ENCODE data around the gene FBXO27.
A peak's percentile ranks its signal among the peaks of the same experiment; 100 is the strongest.
"Not testable (repeated sequence)": the region's sequence is repeated elsewhere in the genome, so short reads cannot be mapped to it uniquely, and the experiment has no call there.

The FBXO27 gene

DNA sequence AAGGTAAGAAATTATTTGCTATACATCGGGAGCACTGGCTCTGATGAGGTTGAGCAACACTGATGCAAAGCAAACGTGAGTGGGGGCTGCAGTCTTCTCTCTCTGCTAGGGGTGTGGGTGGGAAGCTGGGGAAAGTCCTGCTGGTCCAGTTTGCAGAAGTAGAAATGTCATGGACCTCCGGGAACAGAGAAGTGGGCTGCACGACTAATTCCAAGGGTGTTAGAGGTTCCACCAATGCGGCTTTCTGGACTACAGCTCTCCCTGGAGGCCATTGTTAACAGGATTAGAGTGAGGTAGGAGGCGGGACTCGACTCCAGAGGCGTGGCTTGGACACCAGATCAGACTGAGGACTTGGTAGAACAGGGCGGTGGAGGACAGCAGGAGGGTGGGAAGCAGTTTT lies 5.7 kb upstream of the FBXO27 start:
- peak in 2 of 14 donors; percentile 1 to 61 for DNase-seq

DNA sequence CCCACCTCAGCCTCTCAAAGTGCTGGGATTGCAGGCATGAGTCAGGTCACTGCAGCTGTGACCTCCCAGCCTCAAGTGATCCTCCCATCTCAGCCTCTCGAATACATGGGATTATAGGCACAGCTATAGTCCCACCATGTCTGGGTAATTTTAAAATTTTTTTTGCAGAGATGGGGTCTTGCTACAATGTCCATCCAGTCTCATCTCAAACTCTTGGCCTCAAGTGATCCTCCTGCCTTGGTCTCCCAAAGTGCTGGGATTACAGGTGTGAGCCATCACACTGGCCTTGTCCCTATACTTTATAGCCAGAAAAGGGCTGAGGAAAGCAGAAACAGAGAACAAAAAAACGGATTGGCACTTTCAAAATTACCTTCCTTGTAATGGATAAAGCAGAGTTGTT lies 4.8 kb upstream of the FBXO27 start:
- no peak for DNase-seq

DNA sequence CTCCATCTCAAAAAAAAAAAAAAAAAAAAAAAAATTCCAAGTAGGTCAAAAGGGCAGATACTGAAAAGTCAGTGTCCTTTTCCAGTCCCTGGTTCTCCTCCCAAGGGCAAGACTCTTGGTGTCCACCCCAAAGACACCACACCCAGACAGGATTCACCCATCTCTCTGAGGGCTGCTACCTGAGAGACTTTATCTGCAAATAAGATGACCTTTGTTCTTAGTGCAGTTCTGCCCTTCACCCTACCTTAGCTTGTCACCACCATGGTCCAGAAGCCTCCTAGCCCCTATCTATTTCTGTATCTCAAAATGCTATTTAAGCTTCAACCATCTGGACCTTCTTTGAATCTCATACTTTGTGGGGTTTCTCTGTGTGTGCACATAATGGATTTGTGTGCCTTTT lies 4.2 kb upstream of the FBXO27 start:
- no peak for DNase-seq

DNA sequence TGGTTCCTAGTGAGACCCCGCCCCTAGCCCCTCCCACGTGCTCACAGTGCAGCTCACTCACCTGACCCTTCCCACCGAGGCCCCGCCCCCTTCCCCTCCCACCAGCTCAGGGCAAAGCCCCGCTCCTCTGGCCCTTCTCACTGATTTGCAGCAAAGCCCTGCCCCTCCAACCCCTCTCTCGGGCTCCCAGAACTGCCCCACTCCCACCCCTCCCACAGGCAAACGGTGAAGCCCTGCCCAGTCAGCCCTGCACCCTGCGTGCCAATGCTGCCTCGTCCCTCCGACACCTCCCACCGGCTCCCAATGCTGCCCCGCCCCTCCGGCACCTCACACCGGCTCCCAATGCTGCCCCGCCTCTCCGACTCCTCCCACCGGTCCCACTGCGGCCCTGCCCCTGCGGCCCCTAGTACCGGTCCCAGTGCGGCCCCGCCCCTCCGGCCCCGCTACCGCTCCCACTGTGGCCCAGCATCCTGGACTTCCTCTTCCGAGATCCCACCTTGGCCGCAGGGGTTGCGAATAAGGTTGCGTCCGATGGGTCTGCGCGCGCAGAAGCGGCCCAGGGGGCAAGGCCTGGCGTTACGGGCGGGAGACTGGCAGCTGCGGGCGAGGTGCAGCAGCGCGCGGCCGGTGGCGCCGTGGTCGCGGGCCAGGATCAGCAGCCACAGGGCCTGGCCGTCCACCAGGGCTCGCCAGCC lies 834 bp downstream of the FBXO27 start:
- peak; percentile 18 to 94 (median 66) for DNase-seq

DNA sequence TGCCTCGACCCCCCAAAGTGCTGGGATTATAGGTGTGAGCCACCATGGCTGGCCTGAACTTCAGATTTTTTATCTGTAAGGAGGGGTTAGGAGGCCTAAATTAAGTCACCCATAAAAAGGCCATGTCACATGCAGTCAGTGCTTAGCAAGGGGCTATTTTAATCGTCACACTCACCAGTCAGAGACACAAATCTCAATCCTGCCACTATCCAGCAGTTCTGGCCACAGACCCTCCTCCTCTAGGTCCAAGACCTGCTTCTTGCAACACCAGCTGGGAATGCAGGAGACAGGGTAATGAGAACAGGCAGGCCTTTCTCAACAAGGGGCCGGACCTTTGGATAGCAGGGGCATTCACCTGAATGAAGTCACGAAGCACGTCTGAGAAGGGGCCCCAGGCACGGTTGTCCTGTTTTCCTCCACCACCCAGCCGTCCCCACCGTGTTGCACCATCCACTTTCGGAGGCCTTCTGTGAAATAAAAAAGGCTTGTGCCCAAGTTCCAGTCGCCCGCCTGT lies 1.4 kb downstream of the FBXO27 start:
- DNase-seq, result no peak

DNA sequence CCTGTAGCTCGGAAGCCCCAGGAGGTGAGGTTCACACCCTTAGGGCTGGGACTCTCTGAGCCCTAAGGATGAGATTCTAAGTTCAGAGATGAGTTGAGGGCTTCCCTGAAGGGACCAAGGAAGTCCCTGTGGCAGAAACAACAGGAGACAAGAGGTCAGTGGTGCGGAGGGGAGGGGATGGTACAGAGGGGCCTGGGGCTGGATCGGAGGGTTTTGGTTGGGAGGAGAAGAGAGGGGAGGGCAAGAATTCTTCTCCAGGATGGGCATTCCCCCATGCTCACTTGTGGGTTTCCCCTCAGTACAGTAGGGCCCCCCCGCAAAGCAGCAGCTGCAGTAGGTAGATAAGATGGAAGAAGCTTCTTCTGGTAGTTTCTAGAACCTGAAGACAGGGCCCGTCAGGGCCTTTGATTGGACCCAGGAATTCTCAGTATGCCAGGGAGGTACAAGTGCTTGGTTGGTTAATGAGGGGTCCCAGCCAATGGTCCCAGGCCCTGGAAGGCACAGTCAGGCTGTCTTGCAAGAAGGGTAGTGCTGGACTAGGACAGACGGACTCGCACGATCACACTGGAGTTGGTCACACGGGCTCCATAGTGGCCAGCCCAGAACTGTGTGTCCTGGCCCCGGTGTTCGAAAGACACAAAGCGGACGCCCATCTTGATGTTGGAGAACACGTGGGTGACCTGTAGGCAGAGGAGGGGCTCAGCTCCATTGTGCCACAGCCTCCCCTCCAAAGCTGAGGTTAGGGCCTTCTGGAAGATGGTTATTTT lies 7.3 kb downstream of the FBXO27 start:
- DNase-seq, result no peak

DNA sequence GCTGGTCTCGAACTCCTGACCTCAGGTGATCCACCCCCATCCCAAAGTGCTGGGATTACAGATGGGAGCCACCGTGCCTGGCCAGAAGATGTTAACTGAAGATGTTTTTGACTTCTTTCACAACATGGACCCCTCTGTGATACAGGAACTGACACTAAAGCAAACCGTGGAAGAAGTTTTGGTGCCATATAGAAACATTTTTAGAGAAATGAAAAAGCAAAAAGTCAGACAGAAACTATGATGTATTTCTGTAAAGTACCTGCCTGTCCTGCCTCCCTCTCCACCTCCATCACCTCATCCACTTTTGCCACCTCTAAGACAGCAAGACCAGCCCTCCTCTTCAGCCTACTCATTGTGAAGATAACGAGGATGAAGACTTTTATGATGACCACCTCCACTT lies 11.3 kb downstream of the FBXO27 start:
- DNase-seq, result no peak

DNA sequence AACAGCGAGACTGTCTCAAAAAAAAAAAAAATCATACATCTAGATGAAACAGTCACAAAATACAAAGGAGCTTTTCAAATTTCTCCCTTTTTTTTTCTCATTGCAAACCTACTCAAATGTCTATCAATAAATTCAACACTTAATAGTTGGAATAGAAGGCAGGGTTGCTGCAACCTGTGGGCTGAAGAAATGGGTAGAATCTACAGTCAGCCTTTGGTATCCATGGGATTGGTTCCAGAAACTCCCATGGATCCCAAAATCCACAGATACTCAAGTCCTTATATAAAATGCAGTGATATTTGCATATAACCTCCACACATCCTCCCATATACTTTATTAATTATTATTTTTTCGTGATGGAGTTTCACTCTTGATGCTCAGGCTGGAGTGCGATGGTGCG lies 14.7 kb downstream of the FBXO27 start:
- no peak for DNase-seq

DNA sequence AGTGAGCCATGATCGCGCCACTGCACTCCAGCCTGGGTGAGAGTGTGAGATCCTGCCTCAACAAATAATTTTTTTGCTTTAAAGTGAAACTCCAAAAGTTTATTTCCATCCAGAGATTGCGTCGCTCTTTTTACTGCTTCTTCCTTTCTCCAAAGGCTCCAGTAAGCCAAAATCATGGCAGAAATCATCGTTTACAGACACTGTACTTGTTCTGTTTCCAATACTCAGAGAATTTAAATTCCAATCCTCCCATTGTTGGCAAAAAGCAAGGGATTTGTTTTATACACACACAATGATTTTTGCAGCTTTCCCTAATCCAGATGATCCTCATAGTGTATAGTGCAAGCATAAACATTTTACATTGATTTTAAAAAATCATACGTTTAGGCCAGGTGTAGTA lies 15.3 kb downstream of the FBXO27 start:
- no peak for DNase-seq

DNA sequence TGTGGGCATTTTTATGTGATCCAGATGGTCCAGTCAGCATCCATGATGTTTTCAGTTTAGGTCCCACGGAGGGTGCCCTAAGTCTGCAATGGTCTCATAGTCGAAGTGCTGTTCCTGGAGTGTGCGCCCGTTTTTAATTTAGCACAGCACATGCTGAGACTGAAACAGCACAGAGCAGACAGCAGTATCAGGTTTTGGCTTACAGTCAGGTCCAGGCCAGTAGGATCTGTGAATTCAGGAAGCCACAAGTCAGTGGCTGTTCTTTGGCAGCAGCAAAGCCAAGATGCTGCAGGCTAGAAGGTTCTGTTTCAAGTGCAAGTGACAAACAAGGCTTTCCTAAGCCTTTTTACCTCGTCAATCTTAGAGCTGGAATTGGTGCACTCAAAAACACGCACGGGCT lies 18.3 kb downstream of the FBXO27 start:
- DNase-seq, result peak in 1 of 14 donors; percentile 63

DNA sequence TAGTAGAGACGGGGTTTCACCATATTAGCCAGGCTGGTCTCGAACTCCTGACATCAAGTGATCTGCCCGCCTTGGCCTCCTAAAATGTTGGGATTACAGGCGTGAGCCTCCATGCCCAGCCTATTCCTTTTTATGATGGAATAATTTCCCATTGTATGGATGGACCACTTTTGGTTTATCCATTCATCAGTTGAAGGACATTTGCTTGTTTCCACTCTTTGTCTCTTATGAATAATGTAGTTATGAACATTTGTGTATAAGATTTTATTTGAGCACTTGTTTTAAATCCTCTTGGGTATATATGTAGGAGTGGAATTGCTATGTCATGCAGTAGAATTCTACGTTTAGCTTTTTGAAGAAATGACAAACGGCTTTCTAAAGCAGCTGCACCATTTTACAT lies 23.3 kb downstream of the FBXO27 start:
- no peak for DNase-seq

DNA sequence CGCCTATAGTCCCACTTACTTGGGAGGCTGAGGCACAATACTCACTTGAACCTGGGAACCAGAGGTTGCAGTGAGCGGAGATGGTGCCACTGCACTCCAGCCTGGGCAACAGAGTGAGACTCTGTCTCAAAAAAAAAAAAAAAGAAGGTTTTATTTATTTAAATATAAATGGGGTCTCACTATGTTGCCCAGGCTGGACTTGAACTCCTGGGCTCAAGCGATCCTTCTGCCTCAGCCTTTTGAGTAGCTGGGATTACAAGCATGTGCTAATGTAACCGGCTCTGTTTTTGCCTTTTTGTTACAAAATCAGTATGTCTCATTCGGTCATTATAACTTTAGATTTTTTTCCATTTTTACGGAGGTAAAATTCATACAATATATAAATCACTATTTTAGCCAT lies 24.2 kb downstream of the FBXO27 start:
- no peak for DNase-seq

DNA sequence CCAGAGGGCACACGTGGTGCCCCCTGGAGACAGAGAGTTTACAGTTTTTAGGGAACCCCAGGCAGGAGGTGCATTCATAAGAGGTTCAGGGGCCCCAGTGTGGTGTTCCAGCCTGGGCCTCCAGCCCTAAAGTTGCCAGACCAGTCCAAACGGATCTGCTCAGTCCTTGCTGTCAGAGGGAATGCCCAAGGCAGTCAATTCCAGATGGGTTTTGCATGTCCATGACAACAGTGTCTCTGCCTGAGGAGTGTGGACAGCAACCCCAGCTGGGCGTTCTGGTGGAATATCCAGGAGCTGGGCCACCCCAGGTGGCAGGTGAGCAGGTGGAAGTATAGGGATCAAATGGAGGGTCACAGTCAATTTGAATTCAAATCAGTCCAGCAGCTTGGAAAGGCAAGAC lies 25.3 kb downstream of the FBXO27 start:
- no peak for DNase-seq

DNA sequence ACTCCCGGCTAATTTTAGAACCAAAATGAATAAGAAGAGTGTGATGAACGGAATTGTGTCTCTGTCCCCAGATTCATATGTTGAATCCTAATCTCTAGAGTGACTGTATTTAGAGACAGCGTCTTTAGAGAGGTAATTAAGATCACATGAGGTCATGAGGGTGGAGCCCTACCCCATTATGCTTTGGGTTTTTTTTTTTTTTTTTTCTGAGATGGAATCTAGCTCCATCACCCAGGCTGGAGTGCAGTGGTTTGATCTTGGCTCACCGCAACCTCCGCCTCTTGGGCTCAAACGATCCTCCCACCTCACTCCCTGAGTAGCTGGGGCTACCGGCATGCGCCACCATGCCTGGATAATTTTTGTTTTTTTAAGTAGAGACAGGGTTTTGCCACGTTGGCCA lies 27.9 kb downstream of the FBXO27 start:
- no peak for DNase-seq

DNA sequence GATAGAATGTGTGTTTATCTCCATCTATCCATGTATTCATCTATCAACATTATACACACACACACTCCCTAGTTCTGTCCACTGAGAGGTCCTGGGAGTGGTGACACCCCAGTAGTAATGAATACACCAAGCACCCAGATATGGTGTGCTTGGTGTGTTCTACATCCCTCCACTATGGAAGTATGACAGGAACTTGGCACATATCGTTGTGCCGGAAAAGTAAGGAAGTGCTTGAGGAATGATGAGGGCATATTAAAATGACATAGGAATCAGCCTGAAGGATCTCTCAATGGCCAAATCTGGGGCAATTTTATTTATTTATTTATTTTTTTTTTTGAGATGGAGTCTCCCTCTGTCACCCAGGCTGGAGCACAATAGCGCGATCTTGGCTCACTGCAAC lies 28.6 kb downstream of the FBXO27 start:
- DNase-seq, result no peak

DNA sequence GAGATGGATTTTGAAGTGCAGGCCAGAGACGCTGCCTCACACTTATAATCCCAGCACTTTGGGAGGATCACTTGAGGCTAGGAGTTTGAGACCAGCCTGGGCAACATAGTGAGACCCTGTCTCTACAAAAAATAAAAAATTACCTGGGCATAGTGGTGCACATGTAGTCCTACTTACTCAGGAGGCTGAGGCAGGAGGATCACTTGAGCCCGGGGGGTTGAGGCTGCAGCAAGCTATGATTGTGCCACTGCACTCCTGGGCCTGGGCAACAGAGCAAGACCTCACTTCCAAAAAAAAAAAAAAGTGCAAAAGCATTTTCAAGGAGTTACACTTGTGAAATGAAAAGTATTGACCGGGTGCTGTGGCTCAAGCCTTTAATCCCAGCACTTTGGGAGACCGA lies 29.2 kb downstream of the FBXO27 start:
- no peak for DNase-seq

DNA sequence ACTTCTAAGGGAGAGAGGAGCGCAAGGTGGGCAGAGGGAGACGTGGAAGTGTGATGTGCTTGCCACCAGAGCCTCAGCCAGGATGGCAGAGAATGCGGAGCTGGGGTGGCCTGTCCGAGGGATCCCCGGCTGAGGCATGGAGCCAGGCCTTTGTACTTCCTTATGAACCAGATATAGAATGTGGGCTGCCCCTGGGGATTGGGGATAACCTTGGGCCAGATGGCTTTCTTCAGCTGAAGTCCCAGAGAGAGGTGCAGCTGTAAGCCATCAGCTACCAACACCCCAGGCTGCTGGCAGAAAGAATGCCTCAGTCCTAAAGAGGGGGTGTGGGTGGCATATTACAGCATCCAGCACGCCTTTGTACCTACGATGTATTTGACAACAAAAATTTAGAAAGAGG lies 31.3 kb downstream of the FBXO27 start:
- DNase-seq, result no peak

DNA sequence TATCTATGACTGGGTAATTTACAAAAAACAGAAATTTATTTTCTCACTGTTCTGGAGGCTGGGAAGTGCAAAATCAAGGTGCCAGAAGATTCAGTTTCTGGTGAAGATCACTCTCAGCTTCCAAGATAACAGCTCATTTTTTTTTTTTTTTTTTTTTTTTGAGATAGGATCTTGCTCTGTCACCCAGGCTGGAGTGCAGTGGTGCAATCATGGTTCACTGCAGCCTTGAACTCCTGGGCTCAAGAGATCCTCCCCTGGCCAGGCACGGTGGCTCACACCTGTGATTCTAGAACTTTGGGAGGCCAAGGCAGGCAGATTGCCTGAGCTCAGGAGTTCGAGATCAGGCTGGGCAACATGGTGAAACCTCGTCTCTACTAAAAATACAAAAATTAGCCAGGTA lies 34.8 kb downstream of the FBXO27 start:
- not testable (repeated sequence) for DNase-seq

DNA sequence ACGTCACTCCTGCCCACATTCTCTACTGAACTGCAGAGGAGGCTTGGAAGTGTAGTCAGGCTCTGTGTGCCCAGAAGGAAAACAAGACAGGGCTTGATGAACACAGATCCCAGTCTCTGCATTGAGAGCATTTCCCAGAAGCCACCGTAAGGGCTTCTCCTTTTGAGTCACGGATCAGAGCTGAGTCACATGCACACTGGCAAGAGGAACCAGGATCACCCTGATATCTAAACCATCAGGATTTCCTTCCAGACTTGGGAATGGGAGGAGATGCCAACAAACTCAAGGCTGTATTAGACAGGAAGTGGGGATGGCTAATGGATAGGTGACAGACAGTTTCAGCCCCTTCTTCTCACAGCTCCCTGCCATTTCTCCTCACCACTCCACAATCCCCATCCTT lies 39.1 kb downstream of the FBXO27 start:
- DNase-seq, result no peak

DNA sequence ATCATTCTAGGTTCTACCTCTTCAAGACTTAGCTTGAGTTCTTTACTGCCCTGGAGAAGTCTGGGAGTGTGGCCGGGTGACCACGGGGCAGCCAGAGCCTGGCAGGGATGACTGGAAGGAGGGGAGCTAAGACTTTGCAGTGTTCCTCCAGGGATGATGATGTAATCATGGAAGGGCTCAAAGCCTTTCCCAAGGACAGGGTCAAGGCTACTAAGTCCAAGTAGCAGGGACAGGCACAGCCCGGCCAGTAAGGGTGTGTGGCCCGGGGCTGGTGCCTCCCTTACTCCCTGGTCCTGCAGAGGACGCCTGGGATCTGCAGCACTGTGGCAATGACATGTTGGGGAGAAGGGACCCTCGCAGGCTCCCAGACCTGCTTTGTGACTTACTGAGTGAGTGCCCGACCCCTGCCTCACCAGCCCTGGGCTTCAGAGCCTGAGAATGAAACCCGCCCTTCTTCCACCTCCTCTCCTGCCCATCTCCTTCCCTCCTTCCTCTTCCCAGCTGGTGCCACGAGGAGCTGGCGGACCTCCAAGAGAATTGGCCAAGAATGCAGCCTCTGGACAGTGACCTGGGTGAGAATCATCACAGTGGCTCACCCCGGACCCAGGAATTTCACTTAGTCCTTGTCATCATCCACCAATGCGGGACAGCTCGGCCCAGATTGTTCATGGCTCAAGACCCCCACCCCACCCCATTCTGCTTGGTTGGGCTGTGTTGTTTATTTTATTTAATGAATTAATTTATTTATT lies 41.2 kb downstream of the FBXO27 start:
- DNase-seq, result no peak

DNA sequence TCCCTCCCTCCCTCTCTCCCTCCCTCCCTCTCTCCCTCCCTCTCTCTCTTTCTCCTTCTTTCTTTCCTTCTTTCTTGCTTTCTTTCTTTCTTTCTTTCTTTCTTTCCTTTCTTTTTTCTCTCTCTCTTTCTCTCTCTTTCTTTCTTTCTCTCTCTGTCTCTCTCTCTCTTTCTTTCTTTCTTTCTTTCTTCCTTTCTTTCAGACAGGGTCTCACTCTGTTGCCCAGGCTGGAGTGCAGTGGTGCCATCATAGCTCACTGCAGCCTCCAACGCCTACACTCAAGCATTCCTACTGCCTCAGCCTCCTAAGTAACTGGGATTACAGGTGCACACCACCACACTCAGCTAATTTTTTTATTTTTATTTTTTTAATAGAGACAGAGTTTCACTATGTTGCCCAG lies 42.7 kb downstream of the FBXO27 start:
- DNase-seq, result not testable (repeated sequence)

DNA sequence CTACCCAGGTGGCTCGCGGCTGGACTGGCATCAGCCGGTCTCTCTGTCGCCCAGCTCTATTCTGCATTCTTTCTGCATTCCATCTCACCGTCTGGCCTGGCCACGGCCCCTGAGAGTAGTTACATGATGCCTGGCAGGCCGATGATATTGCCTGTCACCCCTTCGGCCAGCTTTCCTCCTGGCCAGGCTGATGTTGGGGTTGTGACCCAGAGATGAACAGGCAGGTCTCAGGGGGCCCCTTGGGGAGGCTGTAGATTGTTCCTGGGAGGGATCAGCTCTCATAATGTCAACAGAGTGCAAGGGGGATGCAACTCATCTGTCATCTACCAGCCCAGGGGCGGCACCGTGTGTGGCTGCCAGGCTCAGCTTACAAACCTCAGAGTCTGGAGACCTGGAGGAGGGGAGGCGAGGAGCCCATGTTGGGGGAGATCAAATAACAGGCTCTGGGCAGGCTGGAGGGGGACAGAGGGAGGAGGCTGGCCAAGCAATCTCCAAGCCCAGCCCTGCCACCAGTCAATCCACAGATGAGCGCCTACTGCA lies 43.2 kb downstream of the FBXO27 start:
- DNase-seq, result no peak

DNA sequence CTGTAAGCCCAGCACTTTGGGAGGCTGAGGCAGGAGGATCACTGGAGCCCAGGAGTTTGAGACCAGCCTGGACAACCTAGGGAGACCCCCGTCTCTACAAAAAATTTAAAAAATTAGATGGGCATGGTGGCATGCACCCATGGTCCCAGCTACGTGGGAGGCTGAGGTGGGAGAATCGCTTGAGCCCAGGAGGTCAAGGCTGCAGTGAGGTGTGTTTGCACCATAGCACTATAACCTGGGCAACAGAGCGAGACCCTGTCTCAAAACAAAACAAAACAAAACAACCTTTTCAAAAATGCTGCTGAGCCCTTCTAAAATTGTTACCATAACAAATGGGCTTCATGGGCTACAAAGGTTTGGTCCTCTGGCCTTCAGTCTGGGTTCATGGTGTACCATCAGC lies 43.7 kb downstream of the FBXO27 start:
- not testable (repeated sequence) for DNase-seq

Data from C1 segment of cervical spinal cord (tissue), 14 donors.